Tibial artery (tissue), 4 donors: ENCODE results near the gene CUX1.

Source experiments
- DNase-seq, 2 donors: peaks; one replicate each; pipeline ENCODE4 v3.0.0-alpha.2; 2019
- H3K27ac ChIP-seq, 2 donors: fragments of 200-600 bp; sonication (generic) in 1 of 2; 1 replicate in 1 of 2; 2 replicates in 1 of 2; pipeline ENCODE4 v1.5.1; 2018 to 2019; ENCODE audit warnings: mild to moderate bottlenecking in 1 of 2
- H3K27me3 ChIP-seq, 2 donors: fragments of 200-600 bp; sonication (generic) in 1 of 2; one replicate each; pipeline versions ENCODE4 v1.5.1 to v1.6.0; 2016 to 2019
- H3K36me3 ChIP-seq, 3 donors: fragments of 200-600 bp; sonication (generic) in 2 of 3; one replicate each; pipeline ENCODE4 v1.5.1; 2016 to 2019; ENCODE audit warnings: mild to moderate bottlenecking in 2 of 3
- H3K4me1 ChIP-seq, 4 donors: fragments of 200-600 bp; sonication (generic) in 2 of 4; 1 replicate in 3 of 4; 2 replicates in 1 of 4; pipeline ENCODE4 v1.5.1; 2016 to 2019
- H3K4me3 ChIP-seq, 2 donors: fragments of 200-600 bp; sonication (generic) in 1 of 2; 1 replicate in 1 of 2; 2 replicates in 1 of 2; pipeline ENCODE4 v1.5.1; 2018 to 2019; ENCODE audit warnings: mild to moderate bottlenecking in 2 of 2
- H3K9me3 ChIP-seq, 3 donors: fragments of 200-600 bp; sonication (generic) in 1 of 3; one replicate each; pipeline ENCODE4 v1.5.1; 2016 to 2019
- CTCF ChIP-seq, 2 experiments: fragments of 200-600 bp in 1 of 2; fragments of 450-650 bp in 1 of 2; IDR thresholded peaks; one replicate each; pipeline ENCODE4 v1.5.1; 2017 to 2019; ENCODE audit warnings: antibody characterized with exemption in 2 of 2, mild to moderate bottlenecking in 1 of 2, moderate library complexity in 1 of 2
- intact Hi-C: fragments of 100-400 bp; cut with DNase I; formaldehyde crosslinking; loops from one replicate; pipeline ENCODE4 v1.15.0; 2023; ENCODE audit warnings: low total_unique reads

The CUX1 gene

DNA sequence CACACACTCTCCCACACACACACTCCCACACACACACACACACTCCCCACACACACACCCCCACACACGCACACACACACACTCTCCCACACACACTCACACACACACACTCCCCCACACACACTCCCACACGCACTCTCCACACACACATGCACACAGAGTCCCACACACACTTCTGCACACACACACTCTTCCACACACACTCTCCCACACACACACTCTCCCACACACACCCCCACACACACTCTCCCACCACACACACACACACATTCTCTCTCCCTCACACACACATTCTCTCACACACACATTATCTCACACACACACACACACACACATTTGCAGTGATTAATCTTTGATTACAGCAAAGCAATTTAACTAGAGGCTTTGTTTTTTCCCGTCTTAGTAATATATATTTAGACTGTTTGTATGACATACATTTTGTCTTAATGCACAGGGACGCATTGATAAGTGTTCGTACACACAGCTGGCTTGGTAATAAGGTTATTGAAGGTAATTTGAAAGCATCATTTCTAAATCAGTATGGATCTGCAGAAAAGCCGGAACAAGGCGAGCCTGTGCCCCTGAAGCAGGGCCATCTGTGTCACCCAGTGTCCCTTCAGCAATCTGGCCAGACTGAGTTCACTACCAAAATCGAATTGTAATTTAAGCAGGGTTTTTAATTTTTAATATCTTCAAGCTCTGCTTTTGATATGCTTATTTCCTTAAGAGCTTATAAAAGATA is 399.3 kb downstream of the CUX1 start:
- H3K4me1 ChIP-seq: no peaks in the 10 kb centered on the region
- intact Hi-C loops: no loop called here
- H3K9me3 ChIP-seq: no peaks in the 10 kb centered on the region
- no peaks in the 10 kb centered on the region for H3K27me3 ChIP-seq
- peaks cover 0 to 10% (median 9%) of the 10 kb centered on the region in 3 donors for H3K36me3 ChIP-seq
- no peak overlapping the region for H3K27ac ChIP-seq
- no peak for TF ChIP-seq CTCF (IDR thresholded peaks at IDR 0.05)
- DNase-seq: no peak
- H3K4me3 ChIP-seq: no peak overlapping the region

DNA sequence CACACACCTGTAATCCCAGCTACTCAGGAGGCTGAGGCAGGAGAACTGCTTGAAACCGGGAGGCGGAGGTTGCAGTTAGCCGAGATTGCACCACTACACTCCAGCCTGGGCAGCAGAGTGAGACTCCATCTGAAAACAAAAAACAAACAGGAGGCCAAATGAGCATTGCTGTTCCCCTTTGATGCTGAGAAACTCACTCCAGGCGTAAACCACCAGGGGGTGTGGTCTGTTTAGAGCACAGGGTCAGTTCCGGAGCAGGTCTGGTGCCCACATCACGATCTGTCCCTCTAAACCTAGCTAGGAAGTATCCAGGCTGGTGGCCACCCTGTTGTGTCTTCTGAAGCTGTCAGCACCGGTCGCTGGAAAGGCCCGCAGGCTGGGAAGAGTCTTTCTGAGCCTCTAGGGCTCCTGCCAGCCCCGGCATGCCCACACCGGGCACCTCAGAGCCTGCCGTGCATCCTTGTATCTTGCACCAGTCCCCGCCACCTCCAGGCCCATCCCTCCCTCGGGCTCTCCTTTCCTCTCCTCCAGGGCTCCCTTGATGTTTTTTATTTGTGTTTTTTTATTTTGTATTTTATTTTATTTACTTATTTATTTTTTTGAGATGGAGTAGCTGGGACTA is 402.9 kb downstream of the CUX1 start:
- H3K36me3 ChIP-seq: peaks cover 0 to 9% (median 4%) of the 10 kb centered on the region in 3 donors
- no peak overlapping the region for H3K27ac ChIP-seq
- H3K4me1 ChIP-seq: no peaks in the 10 kb centered on the region
- H3K9me3 ChIP-seq: no peaks in the 10 kb centered on the region
- no peak overlapping the region for H3K4me3 ChIP-seq
- no peak for DNase-seq
- no peak for TF ChIP-seq CTCF (IDR thresholded peaks at IDR 0.05)
- no peaks in the 10 kb centered on the region for H3K27me3 ChIP-seq
- intact Hi-C loops: no loop called here

DNA sequence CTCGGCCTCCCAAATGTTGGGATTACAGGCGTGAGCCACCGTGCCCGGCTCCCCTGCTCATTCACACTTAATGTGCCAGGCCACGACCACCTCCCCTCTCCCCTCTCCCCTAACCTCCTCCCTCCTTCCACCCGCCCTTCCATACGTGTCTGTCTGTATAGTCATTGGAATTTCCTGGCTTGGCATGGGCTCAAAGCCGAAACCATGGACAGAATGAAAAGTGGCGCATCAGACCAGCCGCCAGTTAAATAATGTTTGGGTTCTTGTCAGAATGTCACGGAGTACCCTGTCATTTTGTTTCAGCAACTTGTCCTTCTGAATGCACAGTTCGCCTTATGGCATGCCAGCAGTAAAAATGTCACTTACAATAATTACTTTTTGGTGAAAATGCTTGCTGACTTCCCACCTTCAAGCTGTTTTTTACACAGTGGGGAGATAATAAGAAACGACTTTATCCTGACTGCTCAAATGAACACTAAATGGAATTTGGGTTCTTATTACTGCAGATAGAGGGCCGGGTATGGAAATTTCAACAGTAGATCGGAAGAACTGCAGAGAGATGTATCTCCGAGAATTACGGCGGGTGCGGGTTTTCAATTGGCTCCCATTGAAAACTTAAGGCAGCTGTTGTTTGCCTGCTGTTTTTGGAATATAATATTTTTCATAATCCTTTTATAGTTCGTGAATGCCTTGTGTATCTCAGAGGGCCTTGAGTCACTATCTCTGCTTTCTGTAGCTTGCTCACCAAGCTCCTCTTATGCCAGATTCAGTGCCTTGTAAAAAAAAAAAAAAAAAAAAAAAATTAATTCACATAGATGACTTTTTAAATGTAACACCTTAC is 403.8 kb downstream of the CUX1 start:
- intact Hi-C loops: no loop called here
- DNase-seq: no peak

DNA sequence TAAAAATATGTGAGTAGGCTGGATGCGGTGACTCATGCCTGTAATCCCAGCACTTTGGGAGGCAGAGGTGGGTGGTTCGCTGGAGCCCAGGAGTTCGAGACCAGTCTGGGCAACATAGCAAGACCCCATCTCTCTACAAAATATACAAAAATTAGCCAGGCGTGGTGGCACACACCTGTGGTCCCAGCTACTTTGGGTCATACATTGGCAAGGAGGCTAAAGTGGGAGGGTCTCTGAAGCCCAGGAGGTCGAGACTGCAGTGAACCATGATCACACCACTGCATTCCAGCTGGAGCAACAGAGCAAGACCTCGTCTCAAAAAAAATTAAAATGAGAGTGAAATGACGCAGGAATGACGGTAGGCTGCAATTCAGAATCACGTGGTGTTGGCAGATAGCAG is 404.5 kb downstream of the CUX1 start:
- DNase-seq: no peak
- Histone ChIP-seq H3K27me3 (no peaks in the 10 kb centered on the region), H3K4me3 (no peak overlapping the region), H3K36me3 (peaks cover 0 to 2% (median 0%) of the 10 kb centered on the region in 3 donors), H3K4me1 (no peaks in the 10 kb centered on the region), H3K9me3 (no peaks in the 10 kb centered on the region), H3K27ac (no peak overlapping the region)
- intact Hi-C loops: no loop called here
- TF ChIP-seq CTCF (IDR thresholded peaks at IDR 0.05): no peak

More for the DNA sequence above, 403.8 kb downstream of the CUX1 start:
- H3K4me3 ChIP-seq: no peak overlapping the region
- H3K27ac ChIP-seq: no peak overlapping the region
- peaks cover 0 to under 1% (median 0%) of the 10 kb centered on the region in 3 donors for H3K36me3 ChIP-seq
- H3K27me3 ChIP-seq: no peaks in the 10 kb centered on the region
- TF ChIP-seq CTCF (IDR thresholded peaks at IDR 0.05): no peak
- no peaks in the 10 kb centered on the region for H3K4me1 ChIP-seq
- H3K9me3 ChIP-seq: no peaks in the 10 kb centered on the region

DNA sequence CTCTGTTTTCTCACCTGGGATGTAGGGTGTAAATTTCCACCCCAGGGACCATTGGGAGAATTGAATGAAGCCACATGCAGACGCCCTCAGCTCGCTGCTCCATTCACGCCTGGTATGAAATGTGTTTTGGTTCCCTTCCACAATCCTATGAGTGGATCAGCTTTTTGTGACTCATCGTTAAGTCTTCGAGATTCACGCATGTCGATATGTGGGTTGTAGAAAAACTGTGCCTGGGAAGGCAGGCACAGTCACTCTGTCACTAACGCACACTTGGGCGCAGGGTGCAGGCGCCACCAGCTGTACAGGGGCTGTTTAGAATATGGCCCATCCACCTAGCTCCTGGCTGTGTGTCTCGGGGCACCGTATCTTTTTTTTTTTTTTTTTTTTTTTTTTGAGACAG is 405.0 kb downstream of the CUX1 start:
- no peak for TF ChIP-seq CTCF (IDR thresholded peaks at IDR 0.05)
- no peak for DNase-seq
- H3K27me3 ChIP-seq: no peaks in the 10 kb centered on the region
- peaks cover 0 to 6% (median 2%) of the 10 kb centered on the region in 3 donors for H3K36me3 ChIP-seq
- H3K27ac ChIP-seq: no peak overlapping the region
- H3K4me1 ChIP-seq: no peaks in the 10 kb centered on the region
- no peaks in the 10 kb centered on the region for H3K9me3 ChIP-seq
- intact Hi-C loops: no loop called here
- H3K4me3 ChIP-seq: no peak overlapping the region
